Caco-2 (cell line): ENCODE measurements around the gene ALB. TPM values are rescaled to one million over a fixed set of nuclear protein-coding genes. Genes with fewer than 3 reads are reported as not detected.

Source experiments
- BruUV-seq: library from RNA; stranded (reverse); fragments of 400-500 nt; replicated peaks from 2 replicates; lab custom pipeline; 2021; lab: Mats Ljungman, UMichigan
- CTCF ChIA-PET: fragments of 300-600 bp; sonication (Branson Sonifier 250); formaldehyde crosslinking; loops from one replicate; lab custom pipeline; 2022; ENCODE audit warnings: antibody characterized with exemption; lab: Charles Lee
- POLR2A ChIA-PET: fragments of 300-600 bp; sonication (Branson Sonifier 250); formaldehyde crosslinking; loops from one replicate; lab custom pipeline; 2022; ENCODE audit warnings: antibody characterized with exemption; lab: Charles Lee
- DNase-seq, 2 experiments: peaks; one replicate each; pipeline versions ENCODE4 v3.0.0 to v3.0.0-alpha.2; 2020 to 2022
- H3K27me3 ChIP-seq: replicated peaks from 2 replicates; pipeline ENCODE4 v1.6.0; 2011; ENCODE audit warnings: low read length; ENCODE audit not compliant: control insufficient read depth, insufficient read depth
- H3K36me3 ChIP-seq: 2 replicates; pipeline ENCODE4 v1.5.1; 2011; ENCODE audit warnings: low read length; ENCODE audit not compliant: control insufficient read depth, insufficient read depth
- H3K4me1 ChIP-seq: fragments of 250-450 bp; sonication (Bioruptor Pico); 2 replicates; pipeline ENCODE4 v1.5.1; 2020; ENCODE audit warnings: mild to moderate bottlenecking
- H3K4me3 ChIP-seq: 2 replicates; pipeline ENCODE4 v1.5.1; 2011; ENCODE audit warnings: low read depth, mild to moderate bottlenecking, control low read depth, low read length
- H3K9me3 ChIP-seq: fragments of 250-450 bp; sonication (Bioruptor Pico); 2 replicates; pipeline ENCODE4 v1.5.1; 2020; ENCODE audit warnings: mild to moderate bottlenecking, moderate library complexity
- H3K27ac Mint-ChIP-seq: one replicate; pipeline ENCODE4 v1.8.0; 2022; ENCODE audit warnings: mixed read lengths; ENCODE audit not compliant: unreplicated experiment
- H3K27me3 Mint-ChIP-seq: one replicate; pipeline ENCODE4 v1.8.0; 2022; ENCODE audit warnings: mixed read lengths; ENCODE audit not compliant: insufficient read depth, unreplicated experiment
- H3K36me3 Mint-ChIP-seq: one replicate; pipeline ENCODE4 v1.8.0; 2022; ENCODE audit warnings: mild to moderate bottlenecking, mixed read lengths; ENCODE audit not compliant: insufficient read depth, unreplicated experiment
- H3K4me1 Mint-ChIP-seq: one replicate; pipeline ENCODE4 v1.8.0; 2022; ENCODE audit warnings: low read depth, mixed read lengths; ENCODE audit not compliant: unreplicated experiment
- H3K4me3 Mint-ChIP-seq: one replicate; pipeline ENCODE4 v1.8.0; 2022; ENCODE audit warnings: mild to moderate bottlenecking, moderate library complexity, mixed read lengths; ENCODE audit not compliant: unreplicated experiment
- H3K9me3 Mint-ChIP-seq: one replicate; pipeline ENCODE4 v1.8.0; 2022; ENCODE audit warnings: mixed read lengths; ENCODE audit not compliant: unreplicated experiment
- intact Hi-C: fragments of 100-400 bp; cut with micrococcal nuclease; formaldehyde crosslinking; loops from one replicate; pipeline ENCODE4 v1.10.0; 2022; ENCODE audit not compliant: unreplicated experiment
- total RNA-seq: library from RNA; stranded (reverse); gene quantifications from 2 replicates; pipeline ENCODE4 v1.2.3, GENCODE V29; 2022
- TF ChIP-seq, protein P1 (sequence below), 2 experiments: fragments of 200-600 bp in 1 of 2; IDR thresholded peaks; 1 replicate in 1 of 2; 2 replicates in 1 of 2; pipeline versions ENCODE4 v1.5.1 to v1.8.0; 2011 to 2022; ENCODE audit warnings: antibody characterized with exemption in 1 of 2, control low read depth in 1 of 2, inconsistent platforms in 1 of 2, low read depth in 1 of 2, low read length in 1 of 2, mild to moderate bottlenecking in 1 of 2, moderate library complexity in 1 of 2; ENCODE audit not compliant: insufficient read depth in 1 of 2, severe bottlenecking in 1 of 2, unreplicated experiment in 1 of 2

The ALB gene
- total RNA-seq, 1 experiment from 2014 or later, result 64.9 TPM

DNA sequence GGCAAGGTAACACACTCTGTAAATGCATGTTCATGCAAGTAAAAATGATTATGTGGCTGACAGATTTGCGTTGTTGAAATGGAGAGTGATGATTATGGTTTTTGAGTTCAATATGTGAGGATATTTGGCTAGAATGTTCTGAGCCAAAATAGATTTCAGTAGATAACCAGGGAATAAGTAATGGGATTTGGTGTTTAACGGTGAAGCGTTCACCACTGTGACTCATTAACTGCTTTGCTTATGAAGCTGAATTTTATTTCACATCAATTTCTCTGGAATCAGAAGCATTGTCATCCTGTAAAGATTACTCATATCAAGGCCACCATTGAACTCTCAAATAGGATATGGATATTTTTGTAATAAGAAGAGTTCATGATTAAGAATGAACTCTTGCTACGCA, 43.6 kb downstream of the ALB start:
- Histone ChIP-seq H3K9me3 (no peaks in the 10 kb centered on the region), H3K4me1 (peaks cover 34% of the 10 kb centered on the region), H3K4me3 (no peak overlapping the region), H3K36me3 (no peaks in the 10 kb centered on the region), H3K27me3 (no peaks in the 10 kb centered on the region)
- Mint-ChIP-seq H3K4me1 (peaks cover 5% of the 10 kb centered on the region), H3K9me3 (no peaks in the 10 kb centered on the region), H3K4me3 (no peak overlapping the region), H3K27me3 (no peaks in the 10 kb centered on the region), H3K36me3 (no peaks in the 10 kb centered on the region), H3K27ac (no peak overlapping the region)
- BruUV-seq, result no TSS peak
- DNase-seq, result no peak
- TF ChIP-seq, protein P1, sequence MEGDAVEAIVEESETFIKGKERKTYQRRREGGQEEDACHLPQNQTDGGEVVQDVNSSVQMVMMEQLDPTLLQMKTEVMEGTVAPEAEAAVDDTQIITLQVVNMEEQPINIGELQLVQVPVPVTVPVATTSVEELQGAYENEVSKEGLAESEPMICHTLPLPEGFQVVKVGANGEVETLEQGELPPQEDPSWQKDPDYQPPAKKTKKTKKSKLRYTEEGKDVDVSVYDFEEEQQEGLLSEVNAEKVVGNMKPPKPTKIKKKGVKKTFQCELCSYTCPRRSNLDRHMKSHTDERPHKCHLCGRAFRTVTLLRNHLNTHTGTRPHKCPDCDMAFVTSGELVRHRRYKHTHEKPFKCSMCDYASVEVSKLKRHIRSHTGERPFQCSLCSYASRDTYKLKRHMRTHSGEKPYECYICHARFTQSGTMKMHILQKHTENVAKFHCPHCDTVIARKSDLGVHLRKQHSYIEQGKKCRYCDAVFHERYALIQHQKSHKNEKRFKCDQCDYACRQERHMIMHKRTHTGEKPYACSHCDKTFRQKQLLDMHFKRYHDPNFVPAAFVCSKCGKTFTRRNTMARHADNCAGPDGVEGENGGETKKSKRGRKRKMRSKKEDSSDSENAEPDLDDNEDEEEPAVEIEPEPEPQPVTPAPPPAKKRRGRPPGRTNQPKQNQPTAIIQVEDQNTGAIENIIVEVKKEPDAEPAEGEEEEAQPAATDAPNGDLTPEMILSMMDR (IDR thresholded peaks at IDR 0.05; ENCODE audit: insufficient read depth in 1 of 2, low read depth in 1 of 2, low read length in 1 of 2, severe bottlenecking in 1 of 2, unreplicated experiment in 1 of 2), result no peak
- CTCF ChIA-PET, result interaction anchor here (0.6 kb wide), 2 partner anchors 143 to 208 kb away, joined by 3 to 4 read pairs; no protein-coding TSS in a partner anchor
- POLR2A ChIA-PET, result no interaction called here
- intact Hi-C loops, result loop anchor here (5.0 kb wide), 1 partner anchor 205 kb away; no protein-coding TSS in a partner anchor

DNA sequence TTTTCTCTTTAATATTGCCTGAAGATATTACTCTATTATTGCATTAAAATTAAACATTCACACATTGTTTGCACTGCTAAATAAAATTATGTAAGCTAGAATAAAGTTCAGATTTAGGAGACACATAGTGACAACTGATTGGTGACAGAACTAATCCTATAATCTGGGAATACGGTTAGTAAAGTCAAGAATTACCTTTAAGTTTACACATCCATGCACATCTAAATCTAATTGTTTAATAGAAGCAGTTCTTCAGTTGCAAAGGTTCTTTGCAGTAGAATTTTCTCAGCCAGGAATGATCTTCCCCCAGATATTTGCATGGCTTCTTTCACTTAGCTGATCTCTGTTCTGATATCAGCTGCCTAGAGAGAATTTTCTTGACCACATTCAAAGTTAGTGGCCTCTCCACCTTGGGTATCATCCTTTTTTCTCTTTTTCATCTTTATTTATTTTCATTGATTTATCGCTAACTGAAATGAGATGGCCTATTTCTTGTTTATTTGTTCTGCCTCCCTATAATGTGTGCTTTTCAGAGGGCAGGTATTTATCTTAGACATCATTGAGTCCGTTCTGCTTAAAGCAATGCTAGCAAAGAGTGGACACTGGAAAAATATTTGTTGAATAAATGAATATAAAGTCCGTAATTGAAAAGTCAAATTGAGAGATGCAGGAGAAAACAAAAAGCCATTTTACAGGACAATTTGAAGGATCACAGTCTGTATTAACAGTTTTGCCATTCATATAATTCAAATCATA, 44.5 kb downstream of the ALB start:
- no peaks in the 10 kb centered on the region for H3K36me3 ChIP-seq
- H3K4me3 ChIP-seq, result no peak overlapping the region
- intact Hi-C loops, result loop anchor here (5.0 kb wide), 1 partner anchor 204 kb away; no protein-coding TSS in a partner anchor
- no peaks in the 10 kb centered on the region for H3K9me3 Mint-ChIP-seq
- no peaks in the 10 kb centered on the region for H3K27me3 Mint-ChIP-seq
- peaks cover 14% of the 10 kb centered on the region for H3K4me1 Mint-ChIP-seq
- no TSS peak for BruUV-seq
- no peaks in the 10 kb centered on the region for H3K27me3 ChIP-seq
- ChIA-PET CTCF (no interaction called here), POLR2A (no interaction called here)
- no peak overlapping the region for H3K27ac Mint-ChIP-seq
- no peak for DNase-seq
- H3K4me1 ChIP-seq, result peaks cover 42% of the 10 kb centered on the region
- H3K4me3 Mint-ChIP-seq, result no peak overlapping the region
- H3K9me3 ChIP-seq, result no peaks in the 10 kb centered on the region
- no peaks in the 10 kb centered on the region for H3K36me3 Mint-ChIP-seq
- TF ChIP-seq, protein P1 (IDR thresholded peaks at IDR 0.05; ENCODE audit: insufficient read depth in 1 of 2, low read depth in 1 of 2, low read length in 1 of 2, severe bottlenecking in 1 of 2, unreplicated experiment in 1 of 2), result no peak

DNA sequence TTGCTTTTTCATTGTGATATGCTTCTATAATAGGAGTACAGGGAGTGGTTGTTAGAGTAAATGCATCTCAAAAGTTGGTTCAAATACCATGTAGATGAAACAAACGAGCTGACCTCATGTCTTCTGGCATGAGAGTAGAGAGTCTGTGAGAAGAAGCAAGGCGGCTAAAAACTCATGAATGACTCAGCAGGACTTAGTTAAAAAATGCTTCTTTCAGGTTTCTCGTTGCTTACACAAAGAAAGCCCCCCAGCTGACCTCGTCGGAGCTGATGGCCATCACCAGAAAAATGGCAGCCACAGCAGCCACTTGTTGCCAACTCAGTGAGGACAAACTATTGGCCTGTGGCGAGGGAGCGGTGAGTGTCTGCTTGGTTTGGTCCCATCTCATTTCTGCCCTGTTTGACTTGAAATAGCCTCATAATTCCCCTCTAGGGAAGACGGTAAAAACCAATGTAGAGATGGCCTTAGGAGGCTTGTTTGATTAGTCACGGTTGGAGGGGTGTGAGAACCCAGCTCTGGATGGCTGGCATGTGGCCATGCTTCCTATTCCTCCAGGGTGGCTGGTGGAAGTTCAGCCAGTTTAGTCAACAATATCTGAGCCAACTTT, 46.4 kb downstream of the ALB start:
- TF ChIP-seq, protein P1 (IDR thresholded peaks at IDR 0.05; ENCODE audit: insufficient read depth in 1 of 2, low read depth in 1 of 2, low read length in 1 of 2, severe bottlenecking in 1 of 2, unreplicated experiment in 1 of 2), result no peak
- Histone ChIP-seq H3K4me3 (no peak overlapping the region), H3K9me3 (no peaks in the 10 kb centered on the region), H3K4me1 (peaks cover 47% of the 10 kb centered on the region), H3K36me3 (no peaks in the 10 kb centered on the region), H3K27me3 (no peaks in the 10 kb centered on the region)
- intact Hi-C loops, result no loop called here
- BruUV-seq, result no TSS peak
- CTCF ChIA-PET, result interaction anchor here (1.4 kb wide), 1 partner anchor 110 kb away, joined by 6 read pairs; no protein-coding TSS in a partner anchor
- peaks cover 14% of the 10 kb centered on the region for H3K4me1 Mint-ChIP-seq
- POLR2A ChIA-PET, result no interaction called here
- DNase-seq, result no peak
- no peak overlapping the region for H3K27ac Mint-ChIP-seq
- H3K27me3 Mint-ChIP-seq, result no peaks in the 10 kb centered on the region
- H3K4me3 Mint-ChIP-seq, result no peak overlapping the region
- H3K36me3 Mint-ChIP-seq, result no peaks in the 10 kb centered on the region
- no peaks in the 10 kb centered on the region for H3K9me3 Mint-ChIP-seq
